Measurements from ENCODE around the gene LEPROT.

LEPROT gene

DNA sequence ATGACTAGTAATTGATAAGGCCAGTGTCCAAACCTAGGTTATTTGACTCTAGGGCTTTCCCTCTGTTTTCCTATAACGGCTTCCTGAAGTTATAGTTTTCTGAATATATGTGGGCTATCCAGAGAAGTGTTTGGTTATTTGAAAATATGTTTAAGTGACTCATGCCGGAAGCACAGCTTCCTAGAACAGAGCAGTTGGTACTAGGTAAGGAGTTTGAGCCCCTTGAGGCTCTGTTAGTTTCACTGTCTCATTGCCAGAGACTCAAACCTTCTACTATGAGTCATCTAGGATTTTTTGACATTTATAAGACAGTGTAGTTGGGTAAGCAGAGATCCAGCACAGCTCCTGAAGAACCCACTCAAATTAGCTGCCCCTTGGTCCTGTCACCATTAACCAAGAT, 27.1 kb upstream of the LEPROT start:
- no peak overlapping the region for H3K27ac ChIP-seq (ENCODE audit: low read length)
- no peak overlapping the region for H3K9ac ChIP-seq (ENCODE audit: low read length in 2 of 2)
- H3K4me1 ChIP-seq (ENCODE audit: control insufficient read depth, insufficient read depth, low read length) = no peaks in the 10 kb centered on the region
- H3K36me3 ChIP-seq (ENCODE audit: control insufficient read depth in 2 of 2, insufficient read depth in 2 of 2, low read length in 2 of 2) = no peaks in the 10 kb centered on the region
- no peaks in the 10 kb centered on the region for H3K9me3 ChIP-seq (ENCODE audit: control insufficient read depth in 2 of 2, low read length in 2 of 2)
- H3K4me3 ChIP-seq (ENCODE audit: low read length in 2 of 2) = no peak overlapping the region
- H3K27me3 ChIP-seq (ENCODE audit: control insufficient read depth in 1 of 2, insufficient read depth in 2 of 2, low read length in 2 of 2) = no peaks in the 10 kb centered on the region

GRCh38 chr1:65393928-65394327, 26.5 kb upstream of the LEPROT start:
- Histone ChIP-seq H3K27me3 (ENCODE audit: control insufficient read depth in 1 of 2, insufficient read depth in 2 of 2, low read length in 2 of 2) (no peaks in the 10 kb centered on the region), H3K4me1 (ENCODE audit: control insufficient read depth, insufficient read depth, low read length) (no peaks in the 10 kb centered on the region), H3K36me3 (ENCODE audit: control insufficient read depth in 2 of 2, insufficient read depth in 2 of 2, low read length in 2 of 2) (no peaks in the 10 kb centered on the region), H3K27ac (ENCODE audit: low read length) (no peak overlapping the region), H3K4me3 (ENCODE audit: low read length in 2 of 2) (no peak overlapping the region), H3K9me3 (ENCODE audit: control insufficient read depth in 2 of 2, low read length in 2 of 2) (no peaks in the 10 kb centered on the region), H3K9ac (ENCODE audit: low read length in 2 of 2) (no peak overlapping the region)

- no peaks in the 10 kb centered on the region for H3K9me3 ChIP-seq (ENCODE audit: control insufficient read depth in 2 of 2, low read length in 2 of 2)
- H3K36me3 ChIP-seq (ENCODE audit: control insufficient read depth in 2 of 2, insufficient read depth in 2 of 2, low read length in 2 of 2) = no peaks in the 10 kb centered on the region
- H3K27ac ChIP-seq (ENCODE audit: low read length) = no peak overlapping the region
- H3K4me3 ChIP-seq (ENCODE audit: low read length in 2 of 2) = no peak overlapping the region
- H3K4me1 ChIP-seq (ENCODE audit: control insufficient read depth, insufficient read depth, low read length) = no peaks in the 10 kb centered on the region
- H3K27me3 ChIP-seq (ENCODE audit: control insufficient read depth in 1 of 2, insufficient read depth in 2 of 2, low read length in 2 of 2) = no peaks in the 10 kb centered on the region
- H3K9ac ChIP-seq (ENCODE audit: low read length in 2 of 2) = no peak overlapping the region
Measured at GRCh38 chr1:65395887-65396612, 24.4 kb upstream of the LEPROT start.

GRCh38 chr1:65398083-65398482, 22.4 kb upstream of the LEPROT start:
- no peak overlapping the region for H3K27ac ChIP-seq (ENCODE audit: low read length)
- no peaks in the 10 kb centered on the region for H3K36me3 ChIP-seq (ENCODE audit: control insufficient read depth in 2 of 2, insufficient read depth in 2 of 2, low read length in 2 of 2)

GRCh38 chr1:65399003-65399402, 21.5 kb upstream of the LEPROT start:
- H3K9ac ChIP-seq (ENCODE audit: low read length in 2 of 2) = no peak overlapping the region

More at GRCh38 chr1:65398083-65398482, 22.4 kb upstream of the LEPROT start:
- Histone ChIP-seq H3K27me3 (ENCODE audit: control insufficient read depth in 1 of 2, insufficient read depth in 2 of 2, low read length in 2 of 2) (no peaks in the 10 kb centered on the region), H3K9me3 (ENCODE audit: control insufficient read depth in 2 of 2, low read length in 2 of 2) (no peaks in the 10 kb centered on the region), H3K4me1 (ENCODE audit: control insufficient read depth, insufficient read depth, low read length) (no peaks in the 10 kb centered on the region), H3K9ac (ENCODE audit: low read length in 2 of 2) (no peak overlapping the region), H3K4me3 (ENCODE audit: low read length in 2 of 2) (no peak overlapping the region)

DNA sequence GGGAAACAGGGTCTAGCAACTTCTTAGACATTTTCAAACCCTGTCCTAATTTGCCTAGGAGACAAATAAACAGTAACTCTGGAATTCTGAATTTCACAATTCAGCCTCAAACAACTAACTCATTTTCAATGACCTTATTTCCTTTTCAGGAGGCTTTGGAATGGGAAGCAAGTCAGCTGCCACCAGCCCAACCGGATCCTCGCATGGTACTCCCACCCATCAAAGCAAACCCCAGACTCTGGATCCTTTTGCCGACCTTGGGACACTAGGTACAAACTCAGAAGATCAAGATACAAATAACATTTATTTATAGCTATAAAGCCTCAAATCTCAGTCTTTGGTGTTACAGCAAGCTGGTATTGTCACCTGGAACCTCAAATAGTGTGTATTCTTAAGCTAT, 18.9 kb upstream of the LEPROT start:
- no peaks in the 10 kb centered on the region for H3K9me3 ChIP-seq (ENCODE audit: control insufficient read depth in 2 of 2, low read length in 2 of 2)
- no peak overlapping the region for H3K9ac ChIP-seq (ENCODE audit: low read length in 2 of 2)
- H3K4me1 ChIP-seq (ENCODE audit: control insufficient read depth, insufficient read depth, low read length) = no peaks in the 10 kb centered on the region
- H3K27me3 ChIP-seq (ENCODE audit: control insufficient read depth in 1 of 2, insufficient read depth in 2 of 2, low read length in 2 of 2) = no peaks in the 10 kb centered on the region
- H3K27ac ChIP-seq (ENCODE audit: low read length) = no peak overlapping the region
- H3K4me3 ChIP-seq (ENCODE audit: low read length in 2 of 2) = no peak overlapping the region
- H3K36me3 ChIP-seq (ENCODE audit: control insufficient read depth in 2 of 2, insufficient read depth in 2 of 2, low read length in 2 of 2) = no peaks in the 10 kb centered on the region

More at GRCh38 chr1:65399003-65399402, 21.5 kb upstream of the LEPROT start:
- Histone ChIP-seq H3K4me1 (ENCODE audit: control insufficient read depth, insufficient read depth, low read length) (no peaks in the 10 kb centered on the region), H3K27me3 (ENCODE audit: control insufficient read depth in 1 of 2, insufficient read depth in 2 of 2, low read length in 2 of 2) (no peaks in the 10 kb centered on the region), H3K9me3 (ENCODE audit: control insufficient read depth in 2 of 2, low read length in 2 of 2) (no peaks in the 10 kb centered on the region), H3K27ac (ENCODE audit: low read length) (no peak overlapping the region), H3K36me3 (ENCODE audit: control insufficient read depth in 2 of 2, insufficient read depth in 2 of 2, low read length in 2 of 2) (no peaks in the 10 kb centered on the region), H3K4me3 (ENCODE audit: low read length in 2 of 2) (no peak overlapping the region)

DNA sequence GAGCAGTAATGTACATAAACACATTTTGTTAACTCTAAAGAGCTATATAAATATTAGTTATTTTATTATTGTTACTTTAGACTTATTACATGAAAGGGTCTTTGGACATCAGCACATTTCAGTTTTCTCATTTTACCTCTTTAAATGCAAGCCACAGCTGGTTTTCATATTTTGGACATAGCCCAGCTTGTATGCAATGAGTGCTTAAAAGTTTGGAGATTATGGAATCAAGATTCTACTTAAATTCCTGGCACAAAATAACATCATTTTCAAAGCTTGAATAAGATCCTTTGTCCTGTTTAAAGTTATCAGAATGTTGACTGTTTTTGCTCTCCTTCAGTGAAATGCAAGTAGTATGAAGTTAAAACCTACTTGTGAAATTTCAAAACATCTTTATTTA, 15.5 kb upstream of the LEPROT start:
- no peaks in the 10 kb centered on the region for H3K9me3 ChIP-seq (ENCODE audit: control insufficient read depth in 2 of 2, low read length in 2 of 2)
- no peak overlapping the region for H3K27ac ChIP-seq (ENCODE audit: low read length)
- H3K4me1 ChIP-seq (ENCODE audit: control insufficient read depth, insufficient read depth, low read length) = no peaks in the 10 kb centered on the region
- no peak overlapping the region for H3K4me3 ChIP-seq (ENCODE audit: low read length in 2 of 2)
- H3K9ac ChIP-seq (ENCODE audit: low read length in 2 of 2) = no peak overlapping the region
- H3K27me3 ChIP-seq (ENCODE audit: control insufficient read depth in 1 of 2, insufficient read depth in 2 of 2, low read length in 2 of 2) = no peaks in the 10 kb centered on the region
- H3K36me3 ChIP-seq (ENCODE audit: control insufficient read depth in 2 of 2, insufficient read depth in 2 of 2, low read length in 2 of 2) = peaks cover 0 to 2% of the 10 kb centered on the region in 2 donors

DNA sequence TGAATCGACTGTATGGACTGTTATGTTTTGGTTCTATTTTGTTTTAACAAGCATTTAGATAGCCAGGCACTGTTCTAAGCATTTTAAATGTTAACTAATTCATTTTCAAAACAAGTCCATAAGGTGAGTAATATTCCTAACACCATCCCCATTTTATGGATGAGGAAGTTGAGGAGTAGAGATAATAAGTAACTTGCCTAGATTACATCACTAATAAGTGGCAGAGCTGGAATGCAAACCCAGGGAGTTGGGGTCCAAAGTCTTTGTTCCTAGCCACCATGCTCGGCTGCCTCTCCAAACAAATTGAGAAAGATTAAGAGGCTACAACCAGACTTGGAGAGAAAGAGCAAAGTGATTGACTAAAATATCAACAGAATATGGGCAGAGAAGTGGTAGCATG, 12.6 kb upstream of the LEPROT start:
- Histone ChIP-seq H3K9ac (ENCODE audit: low read length in 2 of 2) (no peak overlapping the region), H3K36me3 (ENCODE audit: control insufficient read depth in 2 of 2, insufficient read depth in 2 of 2, low read length in 2 of 2) (peaks cover 0 to 2% of the 10 kb centered on the region in 2 donors), H3K4me1 (ENCODE audit: control insufficient read depth, insufficient read depth, low read length) (no peaks in the 10 kb centered on the region), H3K27ac (ENCODE audit: low read length) (no peak overlapping the region), H3K4me3 (ENCODE audit: low read length in 2 of 2) (no peak overlapping the region), H3K9me3 (ENCODE audit: control insufficient read depth in 2 of 2, low read length in 2 of 2) (no peaks in the 10 kb centered on the region), H3K27me3 (ENCODE audit: control insufficient read depth in 1 of 2, insufficient read depth in 2 of 2, low read length in 2 of 2) (no peaks in the 10 kb centered on the region)

GRCh38 chr1:65409314-65409713, 11.2 kb upstream of the LEPROT start:
- no peaks in the 10 kb centered on the region for H3K4me1 ChIP-seq (ENCODE audit: control insufficient read depth, insufficient read depth, low read length)
- H3K36me3 ChIP-seq (ENCODE audit: control insufficient read depth in 2 of 2, insufficient read depth in 2 of 2, low read length in 2 of 2) = peaks cover 0 to 2% of the 10 kb centered on the region in 2 donors
- no peak overlapping the region for H3K4me3 ChIP-seq (ENCODE audit: low read length in 2 of 2)
- no peaks in the 10 kb centered on the region for H3K27me3 ChIP-seq (ENCODE audit: control insufficient read depth in 1 of 2, insufficient read depth in 2 of 2, low read length in 2 of 2)
- H3K9me3 ChIP-seq (ENCODE audit: control insufficient read depth in 2 of 2, low read length in 2 of 2) = no peaks in the 10 kb centered on the region
- no peak overlapping the region for H3K9ac ChIP-seq (ENCODE audit: low read length in 2 of 2)
- no peak overlapping the region for H3K27ac ChIP-seq (ENCODE audit: low read length)

DNA sequence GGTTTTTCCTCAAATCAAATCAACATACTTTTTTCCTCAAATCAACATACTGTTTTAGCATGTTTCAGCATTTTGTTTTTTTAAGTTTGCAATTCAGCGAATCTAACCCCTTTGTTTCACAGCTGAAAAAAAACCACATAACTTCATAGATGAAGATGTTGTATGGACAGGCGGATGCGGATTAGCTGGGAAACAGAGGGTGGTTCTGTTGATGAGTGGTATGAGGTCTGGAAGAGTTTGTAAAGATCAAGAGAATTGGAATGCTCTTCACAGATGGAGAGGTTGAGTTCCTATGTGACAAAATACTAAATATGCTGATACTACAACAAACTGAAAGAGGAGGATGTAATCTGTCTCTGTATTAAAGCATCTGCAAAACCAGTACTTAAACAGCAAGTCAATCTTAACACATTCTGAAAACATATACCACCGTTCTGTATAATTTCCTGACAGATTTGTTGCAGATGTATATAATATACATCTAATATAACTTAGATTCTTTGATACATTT, 10.6 kb upstream of the LEPROT start:
- H3K4me3 ChIP-seq (ENCODE audit: low read length in 2 of 2) = no peak overlapping the region
- H3K36me3 ChIP-seq (ENCODE audit: control insufficient read depth in 2 of 2, insufficient read depth in 2 of 2, low read length in 2 of 2) = peaks cover 0 to 2% of the 10 kb centered on the region in 2 donors
- H3K27me3 ChIP-seq (ENCODE audit: control insufficient read depth in 1 of 2, insufficient read depth in 2 of 2, low read length in 2 of 2) = no peaks in the 10 kb centered on the region
- no peak overlapping the region for H3K9ac ChIP-seq (ENCODE audit: low read length in 2 of 2)
- H3K9me3 ChIP-seq (ENCODE audit: control insufficient read depth in 2 of 2, low read length in 2 of 2) = no peaks in the 10 kb centered on the region
- H3K27ac ChIP-seq (ENCODE audit: low read length) = no peak overlapping the region
- H3K4me1 ChIP-seq (ENCODE audit: control insufficient read depth, insufficient read depth, low read length) = no peaks in the 10 kb centered on the region

- H3K9ac ChIP-seq (ENCODE audit: low read length in 2 of 2) = no peak overlapping the region
- H3K4me1 ChIP-seq (ENCODE audit: control insufficient read depth, insufficient read depth, low read length) = no peaks in the 10 kb centered on the region
- peaks cover 0 to 3% of the 10 kb centered on the region in 2 donors for H3K27me3 ChIP-seq (ENCODE audit: control insufficient read depth in 1 of 2, insufficient read depth in 2 of 2, low read length in 2 of 2)
- H3K4me3 ChIP-seq (ENCODE audit: low read length in 2 of 2) = no peak overlapping the region
- H3K36me3 ChIP-seq (ENCODE audit: control insufficient read depth in 2 of 2, insufficient read depth in 2 of 2, low read length in 2 of 2) = peaks cover 0 to 2% of the 10 kb centered on the region in 2 donors
- H3K27ac ChIP-seq (ENCODE audit: low read length) = no peak overlapping the region
- no peaks in the 10 kb centered on the region for H3K9me3 ChIP-seq (ENCODE audit: control insufficient read depth in 2 of 2, low read length in 2 of 2)
Measured at GRCh38 chr1:65412256-65412983, 8.0 kb upstream of the LEPROT start.

Data from stomach smooth muscle (tissue), 2 donors.